AG10803 (cell line): ENCODE results near the gene FADS3.

Experiments
- DNase-seq: peaks from one replicate; pipeline ENCODE4 v3.0.0; 2010; ENCODE audit warnings: low read depth
- H3K4me3 ChIP-seq: 2 replicates; pipeline ENCODE4 v1.5.1; 2011; ENCODE audit warnings: mild to moderate bottlenecking, low read length, control low read depth
- CTCF ChIP-seq: conservative IDR thresholded peaks from 2 replicates; pipeline ENCODE4 v1.5.1; 2011; ENCODE audit warnings: mild to moderate bottlenecking, low read length, control low read depth, inconsistent platforms

FADS3 gene

GRCh38 chr11:61847914-61848581 is 43.3 kb downstream of the FADS3 start:
- no peak for TF ChIP-seq CTCF
- no peak overlapping the region for H3K4me3 ChIP-seq
- DNase-seq, result no peak

GRCh38 chr11:61846362-61847020 is 44.9 kb downstream of the FADS3 start:
- H3K4me3 ChIP-seq, result no peak overlapping the region
- TF ChIP-seq CTCF, result no peak
- DNase-seq, result no peak

GRCh38 chr11:61844909-61845565 is 46.3 kb downstream of the FADS3 start:
- no peak for DNase-seq
- no peak for TF ChIP-seq CTCF
- no peak overlapping the region for H3K4me3 ChIP-seq

GRCh38 chr11:61842528-61842820 is 48.9 kb downstream of the FADS3 start:
- no peak for TF ChIP-seq CTCF
- H3K4me3 ChIP-seq, result no peak overlapping the region
- DNase-seq, result no peak

- no peak overlapping the region for H3K4me3 ChIP-seq
- TF ChIP-seq CTCF, result no peak
- DNase-seq, result no peak
Observed at GRCh38 chr11:61841636-61842527, 49.5 kb downstream of the FADS3 start.

GRCh38 chr11:61840371-61840770 is 51.0 kb downstream of the FADS3 start:
- no peak overlapping the region for H3K4me3 ChIP-seq
- TF ChIP-seq CTCF, result no peak
- DNase-seq, result no peak
